Esophagus muscularis mucosa (tissue), 3 donors: ENCODE results near the gene MCAM.

Experiments
- CTCF ChIP-seq, 3 experiments: fragments of 200-600 bp in 2 of 3; fragments of 450-650 bp in 1 of 3; sonication (generic) in 2 of 3; IDR thresholded peaks; one replicate each; pipeline ENCODE4 v1.5.1; 2017 to 2019; ENCODE audit warnings: antibody characterized with exemption in 3 of 3, mild to moderate bottlenecking in 2 of 3, moderate library complexity in 1 of 3
- POLR2A ChIP-seq: fragments of 450-650 bp; IDR thresholded peaks from one replicate; pipeline ENCODE4 v1.6.1; 2017; ENCODE audit warnings: antibody characterized with exemption, moderate library complexity, mild to moderate bottlenecking, low read depth
- POLR2AphosphoS5 ChIP-seq, 2 donors: sonication (generic); formaldehyde crosslinking; IDR thresholded peaks; one replicate each; pipeline ENCODE4 v1.6.1; 2017; ENCODE audit warnings: antibody characterized with exemption in 2 of 2

GRCh38 chr11:119314726-119315125, 2.2 kb downstream of the MCAM start:
- TF ChIP-seq POLR2A (no peak), CTCF (IDR thresholded peaks at IDR 0.05) (no peak), POLR2AphosphoS5 (IDR thresholded peaks at IDR 0.05) (no peak)
